Endothelial cell of umbilical vein (primary cell): ENCODE data around the gene TBX1.

Experiments used
- CTCF ChIP-seq, 2 donors: IDR thresholded peaks; 1 replicate in 1 of 2; 2 replicates in 1 of 2; pipeline ENCODE4 v1.5.1; 2011; ENCODE audit warnings: low read length in 2 of 2, mild to moderate bottlenecking in 2 of 2, moderate library complexity in 2 of 2, control low read depth in 1 of 2, inconsistent platforms in 1 of 2, low read depth in 1 of 2; ENCODE audit not compliant: insufficient read depth in 1 of 2; ENCODE audit errors: extremely low read depth in 1 of 2
- EZH2 ChIP-seq: IDR thresholded peaks from 2 replicates; pipeline ENCODE4 v1.6.1; 2012; ENCODE audit warnings: borderline replicate concordance, low read depth, mild to moderate bottlenecking, moderate library complexity, low read length, inconsistent platforms; ENCODE audit not compliant: severe bottlenecking
- GATA2 ChIP-seq: IDR thresholded peaks from 2 replicates; pipeline ENCODE4 v1.7.0; 2011; ENCODE audit warnings: low read depth, mild to moderate bottlenecking, moderate library complexity, mixed read lengths, low read length; ENCODE audit not compliant: insufficient read length, insufficient read depth
- JUN ChIP-seq: IDR thresholded peaks from 2 replicates; pipeline ENCODE4 v1.6.1; 2011; ENCODE audit warnings: borderline replicate concordance, low read depth; ENCODE audit not compliant: insufficient read length, insufficient read depth
- MYC ChIP-seq: IDR thresholded peaks from one replicate; pipeline ENCODE4 v1.6.1; 2011; ENCODE audit warnings: mild to moderate bottlenecking, low read depth, low read length
- POLR2A ChIP-seq: IDR thresholded peaks from 2 replicates; pipeline ENCODE4 v1.6.1; 2012; ENCODE audit warnings: low read depth, mild to moderate bottlenecking, control low read depth, low read length
- POLR2AphosphoS5 ChIP-seq: IDR thresholded peaks from 2 replicates; pipeline ENCODE4 v1.6.1; 2012; ENCODE audit warnings: low read depth, mild to moderate bottlenecking, control low read depth, low read length, moderate library complexity; ENCODE audit not compliant: insufficient read depth
- TF ChIP-seq, protein P1 (sequence below): IDR thresholded peaks from 2 replicates; pipeline ENCODE4 v1.6.1; 2011; ENCODE audit not compliant: insufficient read depth, insufficient read length

DNA sequence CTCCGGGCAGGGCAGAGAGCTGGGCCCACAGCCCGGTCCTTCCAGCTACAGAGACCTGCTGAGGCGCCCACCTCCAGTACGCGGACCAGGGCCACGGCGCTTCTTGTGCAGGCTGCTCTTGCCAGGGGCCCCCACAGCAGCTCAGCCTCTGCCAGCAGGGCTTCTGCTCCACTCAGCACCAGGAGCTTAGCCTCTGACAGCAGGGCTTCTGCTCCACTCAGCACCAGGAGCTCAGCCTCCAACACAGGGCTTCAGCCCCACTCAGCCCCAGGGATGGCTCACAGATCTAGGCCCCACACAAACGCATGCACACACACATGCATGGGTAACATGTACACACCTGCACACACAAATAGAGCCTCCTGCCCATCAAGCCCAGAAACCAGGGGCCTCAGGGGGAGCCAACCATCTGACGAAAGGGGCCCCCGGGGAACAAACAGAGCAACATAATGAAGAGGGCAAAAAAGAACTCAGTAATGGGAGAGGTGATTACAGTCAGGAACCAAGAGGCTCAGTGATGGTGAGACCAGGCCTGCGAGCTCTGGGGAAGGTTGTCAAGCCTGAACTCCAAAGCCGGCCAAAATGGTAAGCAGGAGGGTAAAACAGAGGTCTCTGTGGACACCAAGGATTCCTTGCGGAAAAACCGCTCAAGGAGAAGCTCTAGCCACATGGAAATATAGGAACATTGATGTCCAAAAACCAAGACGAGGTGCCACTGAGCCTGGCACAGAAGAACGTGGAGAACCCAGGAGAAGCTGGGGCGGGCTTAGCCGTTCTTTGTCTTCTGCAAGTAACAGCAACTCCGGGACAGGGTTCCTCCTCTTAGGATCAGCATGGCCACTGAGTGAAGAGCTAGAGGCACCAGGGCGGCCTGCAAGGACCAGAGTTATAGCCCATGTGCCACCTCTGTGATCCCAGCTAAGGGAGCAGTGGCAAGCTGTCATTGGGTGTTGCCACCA is 47.6 kb downstream of the TBX1 start:
- no peak for TF ChIP-seq CTCF (IDR thresholded peaks at IDR 0.05; ENCODE audit: extremely low read depth in 1 of 2, insufficient read depth in 1 of 2, low read depth in 1 of 2, low read length in 2 of 2)
- no peak for TF ChIP-seq MYC
- TF ChIP-seq POLR2AphosphoS5: no peak
- TF ChIP-seq EZH2: no peak
- TF ChIP-seq, protein P1, sequence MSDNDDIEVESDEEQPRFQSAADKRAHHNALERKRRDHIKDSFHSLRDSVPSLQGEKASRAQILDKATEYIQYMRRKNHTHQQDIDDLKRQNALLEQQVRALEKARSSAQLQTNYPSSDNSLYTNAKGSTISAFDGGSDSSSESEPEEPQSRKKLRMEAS: no peak
- no peak for TF ChIP-seq POLR2A
- no peak for TF ChIP-seq JUN
- TF ChIP-seq GATA2: no peak
